Measurements from ENCODE around the gene CAMK1D.
"Not testable (repeated sequence)": the region's sequence is repeated elsewhere in the genome, so short reads cannot be mapped to it uniquely, and the experiment has no call there.

Gene CAMK1D

GRCh38 chr10:12801214-12802087, 452.1 kb downstream of the CAMK1D start:
- no peak for DNase-seq

GRCh38 chr10:12803776-12804175, 454.4 kb downstream of the CAMK1D start:
- no peak for DNase-seq

DNA sequence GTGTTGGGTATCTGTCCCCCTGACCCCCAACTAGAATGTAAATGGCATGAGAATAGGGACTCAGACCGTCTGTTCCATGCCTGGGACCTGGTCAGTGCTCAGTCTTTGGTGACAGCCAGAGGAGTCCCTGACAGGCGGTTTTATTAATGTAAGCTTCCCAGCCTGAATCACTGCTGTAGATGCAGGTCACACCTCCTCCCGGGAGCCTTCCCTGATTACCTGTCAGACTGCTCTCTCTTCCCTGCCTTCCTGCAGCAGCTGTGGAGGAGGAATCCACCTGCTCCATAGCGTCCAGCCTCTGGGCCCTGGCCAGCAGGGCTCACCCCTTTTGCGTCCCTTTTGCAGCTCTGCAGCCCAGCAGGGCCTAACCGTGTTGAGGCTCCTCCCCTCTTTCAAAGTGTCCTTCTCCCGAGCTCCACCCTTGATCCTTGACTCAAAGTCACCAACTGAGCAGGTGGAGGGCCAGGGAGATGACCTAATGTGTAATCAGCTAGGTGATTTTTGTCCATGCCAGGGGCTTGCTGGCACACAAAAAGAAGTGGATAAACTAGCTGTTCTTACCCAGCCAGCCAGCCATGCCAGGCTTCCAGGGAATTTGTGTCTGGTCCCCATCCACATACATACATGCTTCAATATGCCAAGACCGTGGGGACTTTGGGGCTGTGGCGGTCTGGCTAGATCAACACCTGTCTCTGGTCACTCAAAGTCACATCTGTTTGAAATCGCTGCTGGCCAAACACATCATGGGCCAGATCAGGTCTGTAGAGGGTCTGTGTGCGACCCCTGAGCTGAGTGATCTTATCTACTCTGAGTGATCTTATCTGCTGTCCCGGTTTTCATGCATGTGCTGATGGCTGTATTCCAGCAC, 457.1 kb downstream of the CAMK1D start:
- peak; percentile 89 for DNase-seq

- peak; percentile 82 for DNase-seq
These were observed 457.9 kb downstream of the CAMK1D start for GRCh38 chr10:12807096-12807755.

DNA sequence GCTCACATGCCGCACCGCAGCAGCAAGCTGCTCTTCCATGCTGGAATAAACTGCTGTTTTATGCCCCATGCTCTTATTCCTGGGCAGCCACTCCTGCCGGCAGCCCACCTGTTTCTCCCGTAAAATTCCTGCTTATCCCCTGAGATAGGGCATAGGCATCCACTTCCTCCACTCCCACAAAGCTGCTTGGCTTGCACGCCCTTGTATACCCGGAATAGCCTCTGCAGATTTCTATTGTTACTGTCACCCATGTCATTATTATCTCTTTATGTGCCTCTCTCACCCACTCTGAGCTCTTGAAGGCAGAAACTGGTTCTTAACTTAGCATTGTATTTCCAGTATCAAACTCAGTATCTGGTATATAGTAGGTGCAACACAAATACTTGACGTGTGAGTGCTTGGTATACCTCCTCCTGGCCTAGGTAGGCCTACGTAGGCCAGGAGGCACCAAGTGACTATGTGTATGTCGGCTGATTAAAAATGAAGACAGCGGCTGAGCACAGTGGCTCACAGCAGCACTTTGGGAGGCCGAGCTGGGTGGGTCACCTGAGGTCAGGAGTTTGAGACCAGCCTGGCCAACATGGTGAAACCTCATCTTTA, 458.8 kb downstream of the CAMK1D start:
- DNase-seq = no peak

DNA sequence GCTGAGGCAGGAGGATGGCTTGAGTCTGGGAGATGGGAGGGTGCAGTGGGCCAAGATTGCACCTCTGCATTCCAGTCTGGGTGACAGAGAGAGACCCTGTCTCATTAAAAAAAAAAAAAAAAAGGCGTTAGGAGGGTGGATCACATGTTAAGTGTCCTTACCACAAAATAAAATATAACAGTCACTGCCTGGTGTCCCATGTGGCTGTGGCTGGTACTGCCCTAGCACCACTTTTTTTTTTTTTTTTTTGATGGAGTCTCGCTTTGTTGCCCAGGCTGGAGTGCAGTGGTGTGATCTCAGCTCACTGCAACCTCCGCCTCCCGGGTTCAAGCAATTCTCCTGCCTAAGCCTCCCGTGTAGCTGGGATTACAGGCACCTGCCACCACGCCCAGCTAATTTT, 460.7 kb downstream of the CAMK1D start:
- DNase-seq = not testable (repeated sequence)

- DNase-seq = no peak
These were observed 462.5 kb downstream of the CAMK1D start for GRCh38 chr10:12811826-12812225.

GRCh38 chr10:12812571-12812970, 463.2 kb downstream of the CAMK1D start:
- DNase-seq = no peak

DNA sequence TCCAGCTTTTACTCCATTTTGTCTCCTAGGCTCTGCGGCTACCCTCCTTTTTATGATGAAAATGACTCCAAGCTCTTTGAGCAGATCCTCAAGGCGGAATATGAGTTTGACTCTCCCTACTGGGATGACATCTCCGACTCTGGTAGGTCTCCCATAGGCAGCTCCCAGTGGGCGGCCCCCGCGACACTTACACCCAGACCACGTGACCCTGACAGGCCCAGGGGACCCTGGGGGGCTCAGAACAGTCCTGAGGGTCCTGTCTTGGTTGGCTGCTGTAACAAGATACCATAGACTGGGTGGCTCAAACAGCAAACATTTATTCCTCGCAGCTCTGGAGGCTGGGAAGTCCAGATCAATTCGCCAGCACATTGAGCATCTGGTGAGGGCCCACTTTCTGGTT, 464.8 kb downstream of the CAMK1D start:
- no peak for DNase-seq

DNA sequence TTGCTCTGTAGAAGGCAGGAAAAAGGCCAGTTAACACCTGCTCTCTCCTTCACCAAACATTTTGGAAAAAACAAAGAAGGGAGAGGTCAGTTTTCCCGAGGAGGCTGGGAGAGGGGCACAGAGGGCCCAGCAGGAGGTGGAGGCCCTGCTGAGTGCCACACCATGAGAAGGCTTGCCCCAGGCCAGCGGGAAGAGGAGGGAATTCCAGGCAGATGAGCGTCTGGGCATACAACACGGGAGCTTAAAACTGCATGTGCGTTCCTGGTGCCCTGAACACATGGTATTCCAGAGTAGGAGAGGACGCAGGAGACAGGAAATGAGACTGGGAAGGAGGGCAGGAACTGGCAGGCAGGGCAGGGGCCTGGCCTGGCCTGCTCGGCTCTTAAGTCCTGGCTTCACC, 469.7 kb downstream of the CAMK1D start:
- DNase-seq = peak; percentile 95

DNA sequence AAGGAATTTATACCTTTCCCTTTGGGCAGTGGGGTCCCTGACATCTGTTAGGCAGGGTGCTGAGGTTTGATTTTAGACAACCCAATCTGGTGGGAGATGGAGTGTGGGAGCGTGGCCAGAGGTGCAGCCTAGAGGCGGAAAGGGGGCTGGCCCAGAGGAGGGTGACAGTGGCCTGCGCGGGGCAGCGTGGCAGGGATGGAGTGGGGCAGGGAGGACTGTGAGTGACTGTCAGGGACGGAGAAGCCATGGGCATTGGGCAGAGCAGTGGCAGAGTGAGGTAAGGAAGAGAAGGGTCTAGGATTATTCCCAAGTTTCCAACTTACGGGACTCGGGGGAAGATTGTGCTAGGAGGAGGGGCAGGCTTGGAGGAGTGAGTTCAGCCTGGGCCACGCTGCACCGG, 470.3 kb downstream of the CAMK1D start:
- no peak for DNase-seq

DNA sequence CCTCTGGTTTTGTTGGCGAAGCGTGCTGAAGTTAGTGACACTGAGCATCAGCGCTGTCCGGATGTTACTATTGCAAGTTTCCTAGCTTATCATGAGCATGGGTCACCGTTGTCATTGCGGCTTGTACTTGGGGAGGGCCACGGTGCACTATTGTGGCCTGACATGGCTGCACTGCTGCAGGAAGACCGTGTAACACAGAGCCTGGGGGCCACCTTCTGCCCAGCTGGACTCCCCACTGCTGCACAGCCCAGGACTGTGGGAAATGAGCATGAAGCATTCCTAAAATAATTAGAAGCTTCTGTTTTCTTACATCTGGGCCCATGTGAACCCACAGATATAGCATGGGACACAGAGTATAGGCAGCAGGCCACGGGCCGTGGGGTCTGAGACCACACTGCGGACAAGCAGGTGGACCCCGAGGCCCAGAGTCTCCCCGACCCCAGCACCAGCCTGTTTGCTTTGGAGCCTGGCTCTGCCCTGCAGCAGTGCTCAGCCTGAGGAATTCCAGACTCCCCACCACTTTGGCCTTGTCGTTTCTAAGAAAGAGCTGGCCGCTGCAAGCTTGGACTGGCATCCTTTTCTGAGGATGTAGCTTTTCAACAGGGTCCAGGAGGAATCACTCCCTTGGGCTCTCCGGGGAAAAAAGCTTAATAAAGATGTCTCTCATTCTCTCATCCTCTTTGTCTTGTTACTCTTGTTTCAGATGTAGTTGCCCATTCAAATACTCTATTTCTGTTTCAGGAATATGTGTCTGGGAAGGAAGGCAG, 473.0 kb downstream of the CAMK1D start:
- no peak for DNase-seq

DNA sequence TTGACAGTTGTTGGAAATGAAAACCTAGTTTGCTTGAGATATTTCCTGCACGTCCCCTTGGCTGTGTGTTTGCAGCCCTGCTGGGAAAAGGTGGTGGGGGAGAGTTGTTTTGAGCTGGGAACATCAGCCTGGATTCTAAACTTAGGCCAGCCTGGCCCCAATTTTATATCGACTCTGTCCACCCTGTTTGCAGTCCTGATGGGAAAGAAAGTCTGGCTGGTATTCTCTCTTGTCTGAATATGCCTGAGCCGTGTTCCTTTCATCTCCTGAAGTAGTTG, 473.5 kb downstream of the CAMK1D start:
- DNase-seq = no peak

DNA sequence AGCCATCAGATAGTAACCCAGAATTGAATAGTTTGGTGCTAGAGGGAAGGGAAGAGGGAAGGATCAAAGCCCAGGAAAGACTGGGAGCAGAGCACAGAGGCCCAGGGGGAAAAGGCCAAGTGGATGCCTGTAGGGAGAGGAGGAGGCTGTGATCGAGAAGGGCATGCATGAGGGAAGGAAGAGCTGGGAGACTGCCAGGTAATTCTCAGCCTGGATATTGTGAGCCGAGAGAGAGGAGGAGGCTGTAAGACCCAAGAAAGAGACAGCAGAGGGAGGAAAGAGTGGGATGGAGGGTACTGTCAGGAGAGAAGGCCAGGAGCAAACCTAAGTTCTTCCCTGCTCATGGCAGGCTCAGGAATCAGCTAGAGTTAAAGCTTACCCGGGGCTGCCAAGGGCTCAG, 474.0 kb downstream of the CAMK1D start:
- DNase-seq = no peak

DNA sequence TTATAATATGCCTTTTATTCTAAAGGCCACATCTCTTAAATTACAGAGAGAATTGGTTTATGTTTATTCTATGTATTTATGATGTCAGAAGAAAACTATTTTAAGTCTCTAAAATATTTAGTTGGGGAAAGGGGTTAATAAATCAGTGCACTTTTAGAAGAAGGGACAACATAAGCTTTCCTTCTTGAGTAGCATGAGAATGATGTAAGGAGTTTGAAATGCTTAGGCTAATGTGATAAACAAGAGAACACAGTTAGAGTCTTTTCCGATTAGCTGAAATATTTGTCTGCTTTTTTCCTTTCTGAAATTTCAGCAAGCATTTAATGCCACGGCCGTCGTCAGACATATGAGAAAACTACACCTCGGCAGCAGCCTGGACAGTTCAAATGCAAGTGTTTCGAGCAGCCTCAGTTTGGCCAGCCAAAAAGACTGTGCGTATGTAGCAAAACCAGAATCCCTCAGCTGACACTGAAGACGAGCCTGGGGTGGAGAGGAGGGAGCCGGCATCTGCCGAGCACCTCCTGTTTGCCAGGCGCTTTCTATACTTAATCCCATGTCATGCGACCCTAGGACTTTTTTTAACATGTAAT, 476.0 kb downstream of the CAMK1D start:
- DNase-seq = no peak

DNA sequence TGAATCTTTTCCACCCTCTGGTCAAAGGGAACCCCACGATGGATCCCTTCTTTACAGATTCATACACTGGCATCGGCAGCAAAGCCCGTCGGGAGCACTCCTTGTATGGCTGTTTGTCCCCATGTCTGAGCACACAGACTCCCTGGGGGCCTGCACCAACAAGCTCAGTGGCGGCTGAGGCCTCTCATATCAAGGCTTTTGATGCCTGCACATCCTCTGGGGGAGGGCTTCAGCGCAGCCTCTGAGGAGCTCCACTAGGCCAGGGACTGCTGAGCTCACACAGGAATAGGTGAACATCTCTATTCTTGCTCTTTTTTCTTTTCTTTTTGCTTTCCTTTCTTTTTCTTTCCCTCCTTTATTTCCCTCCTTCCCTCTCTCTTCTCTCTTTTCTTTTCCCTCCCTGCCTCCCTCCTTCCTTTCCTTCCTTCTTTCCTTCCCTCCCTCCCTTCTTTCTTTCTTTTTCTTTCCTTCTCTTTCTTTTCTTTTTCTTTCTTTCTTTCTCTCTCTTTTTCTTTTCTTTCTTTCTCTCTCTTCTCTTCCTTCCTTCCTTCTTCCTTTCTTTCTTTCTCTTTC, 477.5 kb downstream of the CAMK1D start:
- DNase-seq = peak; percentile 29

DNA sequence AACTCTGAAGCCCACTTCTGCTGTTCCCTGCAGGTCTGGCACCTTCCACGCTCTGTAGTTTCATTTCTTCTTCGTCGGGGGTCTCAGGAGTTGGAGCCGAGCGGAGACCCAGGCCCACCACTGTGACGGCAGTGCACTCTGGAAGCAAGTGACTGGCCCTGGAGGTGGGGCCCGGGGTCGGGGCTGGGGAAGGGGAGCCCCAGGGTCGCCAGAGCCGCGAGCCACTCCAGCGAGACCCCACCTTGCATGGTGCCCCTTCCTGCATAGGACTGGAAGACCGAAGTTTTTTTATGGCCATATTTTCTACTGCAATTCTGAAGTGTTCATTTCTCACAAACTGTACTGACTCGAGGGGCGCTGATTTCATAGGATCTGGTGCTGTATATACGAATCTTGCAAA, 479.4 kb downstream of the CAMK1D start:
- no peak for DNase-seq

GRCh38 chr10:12829831-12830390, 480.6 kb downstream of the CAMK1D start:
- DNase-seq = no peak

- DNase-seq = no peak
These were observed 482.7 kb downstream of the CAMK1D start for GRCh38 chr10:12832096-12832495.

- DNase-seq = no peak
These were observed 484.1 kb downstream of the CAMK1D start for GRCh38 chr10:12833451-12833850.

DNA sequence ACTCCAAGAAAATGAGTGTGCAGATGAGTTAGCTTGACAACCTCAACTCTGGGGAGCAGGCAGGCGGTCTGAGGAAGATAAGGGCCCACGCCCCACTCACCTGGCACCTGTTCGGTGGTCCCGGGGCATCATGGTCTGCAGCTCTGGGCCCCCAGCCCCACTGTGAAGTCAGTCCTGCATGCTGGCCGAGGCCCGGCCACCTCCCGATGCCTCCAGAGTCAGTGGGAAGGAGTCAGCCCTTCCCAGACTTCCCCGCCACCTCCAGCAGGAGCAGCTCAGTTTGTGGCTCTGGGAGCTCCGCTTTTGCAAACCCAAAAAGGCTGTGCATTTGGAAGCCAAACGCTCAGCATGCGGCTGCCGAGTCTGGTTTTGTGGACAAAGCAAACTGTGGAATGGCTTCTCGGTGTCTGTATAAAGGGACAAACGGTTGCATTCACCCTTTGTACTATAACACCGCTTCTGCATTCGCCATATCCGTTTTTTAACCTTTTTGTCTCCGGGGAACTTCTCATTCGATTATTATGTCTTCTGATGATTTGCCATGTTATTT, 484.8 kb downstream of the CAMK1D start:
- DNase-seq = no peak
